CD14-positive monocyte (primary cell): Measurements from ENCODE around the gene HAVCR2. TPM values are rescaled to one million over a fixed set of nuclear protein-coding genes. Genes with fewer than 3 reads are reported as not detected.
A peak's percentile ranks its signal among the peaks of the same experiment; 100 is the strongest.

Experiments used
- DNase-seq, 3 donors: peaks; one replicate each; pipeline ENCODE4 v3.0.0-alpha.2; 2011 to 2022
- H2AFZ ChIP-seq: 2 replicates; pipeline ENCODE4 v1.6.0; 2012; ENCODE audit warnings: mild to moderate bottlenecking, low read depth, low read length, inconsistent platforms; ENCODE audit not compliant: insufficient read depth, poor library complexity, severe bottlenecking
- H3K27ac ChIP-seq, 2 donors: 1 replicate in 1 of 2; 2 replicates in 1 of 2; pipeline ENCODE4 v1.5.1; 2012 to 2013; ENCODE audit warnings: low read length in 2 of 2, control low read depth in 1 of 2, inconsistent platforms in 1 of 2, low read depth in 1 of 2, mild to moderate bottlenecking in 1 of 2
- H3K27me3 ChIP-seq, 2 donors: one replicate each; pipeline versions ENCODE4 v1.6.0 to v1.6.1; 2011 to 2013; ENCODE audit warnings: low read length in 2 of 2; ENCODE audit not compliant: control insufficient read depth in 2 of 2, insufficient read depth in 2 of 2
- H3K36me3 ChIP-seq, 2 donors: replicated peaks in 1 of 2; 1 replicate in 1 of 2; 2 replicates in 1 of 2; pipeline versions ENCODE4 v1.5.1 to v1.6.1; 2012 to 2013; ENCODE audit warnings: low read length in 2 of 2, control low read depth in 1 of 2, inconsistent platforms in 1 of 2, mild to moderate bottlenecking in 1 of 2; ENCODE audit not compliant: insufficient read depth in 2 of 2, control insufficient read depth in 1 of 2
- H3K4me1 ChIP-seq, 2 donors: 1 replicate in 1 of 2; 2 replicates in 1 of 2; pipeline versions ENCODE4 v1.5.1 to v1.6.1; 2012 to 2013; ENCODE audit warnings: low read length in 2 of 2, control low read depth in 1 of 2, inconsistent platforms in 1 of 2, mild to moderate bottlenecking in 1 of 2, moderate library complexity in 1 of 2; ENCODE audit not compliant: insufficient read depth in 2 of 2, control insufficient read depth in 1 of 2
- H3K4me2 ChIP-seq: replicated peaks from 2 replicates; pipeline ENCODE3; 2012; ENCODE audit warnings: low read length, moderate library complexity, mild to moderate bottlenecking; ENCODE audit not compliant: poor library complexity, severe bottlenecking; ENCODE audit errors: extremely low read depth
- H3K4me3 ChIP-seq, 3 experiments: fragments of 200-600 bp in 1 of 3; sonication (generic) in 1 of 3; replicated peaks in 1 of 3; 1 replicate in 2 of 3; 2 replicates in 1 of 3; pipeline ENCODE4 v1.5.1; 2011 to 2013; ENCODE audit warnings: low read length in 3 of 3, mild to moderate bottlenecking in 3 of 3, control low read depth in 2 of 3, low read depth in 2 of 3, inconsistent platforms in 1 of 3, moderate library complexity in 1 of 3
- H3K79me2 ChIP-seq: 2 replicates; pipeline ENCODE4 v1.6.0; 2012; ENCODE audit warnings: mild to moderate bottlenecking, control low read depth, inconsistent platforms, low read length, moderate library complexity; ENCODE audit not compliant: insufficient read depth
- H3K9ac ChIP-seq: 2 replicates; pipeline ENCODE4 v1.6.0; 2017; ENCODE audit warnings: low read length, mild to moderate bottlenecking; ENCODE audit not compliant: insufficient read depth, poor library complexity, severe bottlenecking
- H3K9me3 ChIP-seq, 2 donors: replicated peaks in 1 of 2; 1 replicate in 1 of 2; 2 replicates in 1 of 2; pipeline versions ENCODE4 v1.5.1 to v1.6.1; 2012 to 2013; ENCODE audit warnings: low read length in 2 of 2, control low read depth in 1 of 2; ENCODE audit not compliant: control insufficient read depth in 1 of 2, insufficient read depth in 1 of 2
- H4K20me1 ChIP-seq: 2 replicates; pipeline ENCODE4 v1.6.0; 2012; ENCODE audit warnings: mild to moderate bottlenecking, low read length, control low read depth, moderate library complexity; ENCODE audit not compliant: insufficient read depth
- H3K27ac Mint-ChIP-seq, 7 donors: one replicate each; pipeline ENCODE4 v1.8.0; 2020; ENCODE audit warnings: mild to moderate bottlenecking in 7 of 7, mixed read lengths in 7 of 7, moderate library complexity in 6 of 7, inconsistent platforms in 2 of 7
- H3K27me3 Mint-ChIP-seq, 3 donors: one replicate each; pipeline ENCODE4 v1.8.0; 2021 to 2022; ENCODE audit warnings: low read depth in 3 of 3, mild to moderate bottlenecking in 3 of 3, mixed read lengths in 3 of 3, moderate library complexity in 3 of 3, inconsistent platforms in 1 of 3
- H3K36me3 Mint-ChIP-seq, 2 donors: one replicate each; pipeline ENCODE4 v1.8.0; 2020; ENCODE audit warnings: mixed read lengths in 2 of 2, inconsistent platforms in 1 of 2, mild to moderate bottlenecking in 1 of 2
- H3K4me1 Mint-ChIP-seq: one replicate; pipeline ENCODE4 v1.8.0; 2020; ENCODE audit warnings: mild to moderate bottlenecking, mixed read lengths
- H3K4me3 Mint-ChIP-seq, 2 donors: one replicate each; pipeline ENCODE4 v1.8.0; 2020; ENCODE audit warnings: mild to moderate bottlenecking in 2 of 2, mixed read lengths in 2 of 2, moderate library complexity in 1 of 2
- H3K9me3 Mint-ChIP-seq, 7 donors: one replicate each; pipeline ENCODE4 v1.8.0; 2020 to 2022; ENCODE audit warnings: mixed read lengths in 7 of 7, mild to moderate bottlenecking in 6 of 7, moderate library complexity in 6 of 7, inconsistent platforms in 2 of 7
- WGBS: methylation state at CpG from one replicate; pipeline ENCODE4 v1.1.5; 2013; ENCODE audit warnings: missing lambda C conversion rate; ENCODE audit not compliant: insufficient coverage; 5-methylcytosine and 5-hydroxymethylcytosine counted together
- intact Hi-C, 2 donors: fragments of 100-400 bp; cut with micrococcal nuclease; formaldehyde crosslinking; loops; one replicate each; pipeline versions ENCODE4 v1.15.0 to v1.15.1; 2023
- polyA plus RNA-seq, 3 donors: library from polyadenylated mRNA; depleted of rRNA in 1 of 3; unstranded in 2 of 3; stranded (reverse) in 1 of 3; fragments of 300-500 nt in 2 of 3; fragments of >200 nt in 1 of 3; fragmentation: Illumina TruSeq in 2 of 3; gene quantifications; 1 replicate in 2 of 3; 2 replicates in 1 of 3; pipeline ENCODE4 v1.2.3, GENCODE V29; 2012 to 2021
- TF ChIP-seq, protein P1 (sequence below): fragments of 200-600 bp; IDR thresholded peaks from one replicate; pipeline ENCODE4 v1.8.0; 2022; ENCODE audit warnings: antibody characterized with exemption, mild to moderate bottlenecking

The HAVCR2 gene
- polyA plus RNA-seq, 3 donors, result 33.1 to 56.8 (median 45.0) TPM

DNA sequence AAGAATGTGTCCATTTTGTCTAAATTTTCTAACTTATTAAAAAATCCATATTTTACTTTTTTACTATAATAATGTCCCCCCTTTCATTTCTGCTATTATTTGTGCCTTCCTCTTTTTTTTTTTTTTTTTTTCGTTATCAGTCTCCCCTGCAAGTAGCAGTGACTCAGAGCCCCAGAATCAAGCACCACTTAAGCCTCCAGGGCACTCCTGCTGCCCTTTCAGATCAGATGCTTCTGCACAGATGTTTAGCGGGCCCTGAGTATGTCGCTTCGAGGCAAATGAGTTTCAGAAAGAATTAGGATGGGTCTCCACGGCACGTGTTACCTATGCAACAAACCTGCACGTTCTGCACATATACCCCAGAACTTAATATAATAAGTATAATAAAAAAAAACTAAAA is 22.1 kb upstream of the HAVCR2 start:
- H3K9ac ChIP-seq, result no peak overlapping the region
- peaks cover 0 to 4% of the 10 kb centered on the region in 2 donors for H3K36me3 ChIP-seq
- no peak overlapping the region for H3K27ac ChIP-seq
- H3K79me2 ChIP-seq, result no peaks in the 10 kb centered on the region
- H3K9me3 ChIP-seq, result no peaks in the 10 kb centered on the region
- H3K27me3 ChIP-seq, result no peaks in the 10 kb centered on the region
- intact Hi-C loops, result loop anchor here in 1 of 2 donors (5.0 kb wide), 1 partner anchor 44 kb away; no protein-coding TSS in a partner anchor
- no peak overlapping the region for H3K4me2 ChIP-seq
- Mint-ChIP-seq H3K4me1 (peaks cover 28% of the 10 kb centered on the region), H3K9me3 (peaks cover 0 to 2% (median 0%) of the 10 kb centered on the region in 7 donors), H3K27me3 (peaks cover 0 to 8% (median 0%) of the 10 kb centered on the region in 3 donors), H3K27ac (peak overlapping the region in 1 of 7 donors; percentile 63), H3K4me3 (no peak overlapping the region), H3K36me3 (peaks cover 2% of the 10 kb centered on the region in 2 donors)
- no CpG with 5 or more reads among the region's 7 CpGs for WGBS
- H3K4me3 ChIP-seq, result no peak overlapping the region
- TF ChIP-seq, protein P1, sequence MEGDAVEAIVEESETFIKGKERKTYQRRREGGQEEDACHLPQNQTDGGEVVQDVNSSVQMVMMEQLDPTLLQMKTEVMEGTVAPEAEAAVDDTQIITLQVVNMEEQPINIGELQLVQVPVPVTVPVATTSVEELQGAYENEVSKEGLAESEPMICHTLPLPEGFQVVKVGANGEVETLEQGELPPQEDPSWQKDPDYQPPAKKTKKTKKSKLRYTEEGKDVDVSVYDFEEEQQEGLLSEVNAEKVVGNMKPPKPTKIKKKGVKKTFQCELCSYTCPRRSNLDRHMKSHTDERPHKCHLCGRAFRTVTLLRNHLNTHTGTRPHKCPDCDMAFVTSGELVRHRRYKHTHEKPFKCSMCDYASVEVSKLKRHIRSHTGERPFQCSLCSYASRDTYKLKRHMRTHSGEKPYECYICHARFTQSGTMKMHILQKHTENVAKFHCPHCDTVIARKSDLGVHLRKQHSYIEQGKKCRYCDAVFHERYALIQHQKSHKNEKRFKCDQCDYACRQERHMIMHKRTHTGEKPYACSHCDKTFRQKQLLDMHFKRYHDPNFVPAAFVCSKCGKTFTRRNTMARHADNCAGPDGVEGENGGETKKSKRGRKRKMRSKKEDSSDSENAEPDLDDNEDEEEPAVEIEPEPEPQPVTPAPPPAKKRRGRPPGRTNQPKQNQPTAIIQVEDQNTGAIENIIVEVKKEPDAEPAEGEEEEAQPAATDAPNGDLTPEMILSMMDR, result no peak
- H4K20me1 ChIP-seq, result no peaks in the 10 kb centered on the region
- peak; percentile 43 to 61 (median 51) for DNase-seq
- peaks cover 0 to 6% of the 10 kb centered on the region in 2 donors for H3K4me1 ChIP-seq
- no peak overlapping the region for H2AFZ ChIP-seq

GRCh38 chr5:157121709-157122108 is 12.9 kb upstream of the HAVCR2 start:
- peaks cover 12 to 23% (median 20%) of the 10 kb centered on the region in 7 donors for H3K9me3 Mint-ChIP-seq
- intact Hi-C loops, result no loop called here

More at GRCh38 chr5:157121709-157122108, 12.9 kb upstream of the HAVCR2 start:
- H3K4me1 Mint-ChIP-seq, result peaks cover 7% of the 10 kb centered on the region
- no peak overlapping the region for H3K4me3 Mint-ChIP-seq
- peaks cover 0 to 5% (median 0%) of the 10 kb centered on the region in 3 donors for H3K27me3 Mint-ChIP-seq
- Histone ChIP-seq H4K20me1 (no peaks in the 10 kb centered on the region), H3K4me1 (peaks cover 0 to 5% of the 10 kb centered on the region in 2 donors), H3K4me3 (no peak overlapping the region), H3K27me3 (no peaks in the 10 kb centered on the region), H3K79me2 (no peaks in the 10 kb centered on the region), H3K27ac (no peak overlapping the region), H3K9me3 (peaks cover 9 to 17% of the 10 kb centered on the region in 2 donors), H3K9ac (no peak overlapping the region), H3K4me2 (no peak overlapping the region), H3K36me3 (no peaks in the 10 kb centered on the region), H2AFZ (no peak overlapping the region)
- H3K36me3 Mint-ChIP-seq, result no peaks in the 10 kb centered on the region
- H3K27ac Mint-ChIP-seq, result peak overlapping the region in 2 of 7 donors; percentile 17 to 71
- TF ChIP-seq, protein P1, result no peak
- DNase-seq, result no peak
